Spleen (tissue), 7 donors: ENCODE data around the gene MRPL23.

ENCODE experiments used
- CTCF ChIP-seq, 11 experiments: fragments of 200-600 bp in 7 of 11; fragments of 450-650 bp in 4 of 11; sonication (generic) in 4 of 11; IDR thresholded peaks in 8 of 11; conservative IDR thresholded peaks in 3 of 11; 1 replicate in 7 of 11; 2 replicates in 4 of 11; pipeline versions ENCODE4 v1.4.0 to v1.8.0; 2016 to 2021; ENCODE audit warnings: antibody characterized with exemption in 11 of 11, inconsistent platforms in 4 of 11, mild to moderate bottlenecking in 1 of 11
- POLR2A ChIP-seq, 3 donors: fragments of 450-650 bp; IDR thresholded peaks; one replicate each; pipeline ENCODE4 v1.5.1; 2017; ENCODE audit warnings: antibody characterized with exemption in 3 of 3, mild to moderate bottlenecking in 1 of 3
- POLR2AphosphoS5 ChIP-seq, 3 donors: sonication (generic); formaldehyde crosslinking; IDR thresholded peaks; one replicate each; pipeline ENCODE4 v1.5.1; 2017; ENCODE audit warnings: antibody characterized with exemption in 3 of 3
- donor health status: DM: no; HTN: no; CAD: no; lungs with moderate emphysema.
- donor health status: DM: no; HTN: no; CAD: no.
- donor health status: DM: no; HTN: no; CAD: no.

- TF ChIP-seq CTCF (IDR thresholded peaks at IDR 0.05 in 8 of 11, conservative IDR thresholded peaks at IDR 0.05 in 3 of 11), result no peak
- TF ChIP-seq POLR2A (IDR thresholded peaks at IDR 0.05), result no peak
- no peak for TF ChIP-seq POLR2AphosphoS5 (IDR thresholded peaks at IDR 0.05)
Observed at GRCh38 chr11:1906611-1907423, 40.3 kb upstream of the MRPL23 start.
